Calu3 (cell line): ENCODE results near the gene TOB1. TPM values are rescaled to one million over a fixed set of nuclear protein-coding genes. Genes with fewer than 3 reads are reported as not detected.

Experiments
- BruUV-seq: library from RNA; stranded (reverse); fragments of 400-500 nt; replicated peaks from 2 replicates; lab custom pipeline; 2021; lab: Mats Ljungman, UMichigan
- CTCF ChIA-PET: fragments of 300-600 bp; sonication (Branson Sonifier 250); formaldehyde crosslinking; loops from one replicate; lab custom pipeline; 2022; ENCODE audit warnings: antibody characterized with exemption; lab: Charles Lee
- DNase-seq: peaks from one replicate; pipeline ENCODE4 v3.0.0; 2022
- H3K27ac Mint-ChIP-seq: one replicate; pipeline ENCODE4 v1.8.0; 2022; ENCODE audit warnings: mixed read lengths; ENCODE audit not compliant: unreplicated experiment
- H3K27me3 Mint-ChIP-seq: one replicate; pipeline ENCODE4 v1.8.0; 2022; ENCODE audit warnings: mixed read lengths; ENCODE audit not compliant: unreplicated experiment
- H3K36me3 Mint-ChIP-seq: one replicate; pipeline ENCODE4 v1.8.0; 2022; ENCODE audit warnings: mild to moderate bottlenecking, moderate library complexity, mixed read lengths; ENCODE audit not compliant: insufficient read depth, unreplicated experiment
- H3K4me1 Mint-ChIP-seq: one replicate; pipeline ENCODE4 v1.8.0; 2022; ENCODE audit warnings: mild to moderate bottlenecking, low read depth, mixed read lengths; ENCODE audit not compliant: unreplicated experiment
- H3K4me3 Mint-ChIP-seq: one replicate; pipeline ENCODE4 v1.8.0; 2022; ENCODE audit warnings: mild to moderate bottlenecking, low read depth, moderate library complexity, mixed read lengths; ENCODE audit not compliant: unreplicated experiment
- H3K9me3 Mint-ChIP-seq: one replicate; pipeline ENCODE4 v1.8.0; 2022; ENCODE audit warnings: low read depth, mixed read lengths; ENCODE audit not compliant: unreplicated experiment
- intact Hi-C: fragments of 100-400 bp; cut with micrococcal nuclease; formaldehyde crosslinking; loops from one replicate; pipeline ENCODE4 v1.10.0; 2022; ENCODE audit not compliant: unreplicated experiment
- total RNA-seq: library from RNA; stranded (reverse); gene quantifications from 2 replicates; pipeline ENCODE4 v1.2.3, GENCODE V29; 2022
- TF ChIP-seq, protein P1 (sequence below): fragments of 200-600 bp; IDR thresholded peaks from one replicate; pipeline ENCODE4 v1.8.0; 2022; ENCODE audit warnings: antibody characterized with exemption; ENCODE audit not compliant: unreplicated experiment

The TOB1 gene
- total RNA-seq, 1 experiment from 2014 or later: 177 TPM

DNA sequence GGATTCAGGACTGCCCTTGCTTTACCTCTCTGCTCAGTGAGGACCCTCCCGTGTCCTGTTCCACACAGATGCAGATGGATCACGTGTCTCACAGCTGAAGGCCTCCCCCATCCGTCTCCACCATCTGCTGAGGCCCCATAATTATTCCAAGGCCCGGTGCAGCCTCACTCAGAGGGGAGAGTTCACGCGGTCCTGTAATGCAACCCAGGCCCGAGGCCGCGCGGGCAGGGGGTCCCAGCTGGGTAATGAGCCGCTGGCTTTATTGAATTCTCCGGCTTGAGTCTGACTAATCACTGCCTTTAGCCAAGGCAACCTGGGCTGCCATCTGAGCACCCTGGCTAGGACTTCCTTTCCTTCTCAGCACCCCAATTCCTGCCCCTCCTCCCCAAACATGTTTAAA is 35.2 kb downstream of the TOB1 start:
- H3K36me3 Mint-ChIP-seq: no peaks in the 10 kb centered on the region
- no peak overlapping the region for H3K4me3 Mint-ChIP-seq
- H3K27ac Mint-ChIP-seq: no peak overlapping the region
- CTCF ChIA-PET: no interaction called here
- DNase-seq: no peak
- H3K9me3 Mint-ChIP-seq: no peaks in the 10 kb centered on the region
- peaks cover 44% of the 10 kb centered on the region for H3K27me3 Mint-ChIP-seq
- no peaks in the 10 kb centered on the region for H3K4me1 Mint-ChIP-seq
- intact Hi-C loops: no loop called here
- TF ChIP-seq, protein P1, sequence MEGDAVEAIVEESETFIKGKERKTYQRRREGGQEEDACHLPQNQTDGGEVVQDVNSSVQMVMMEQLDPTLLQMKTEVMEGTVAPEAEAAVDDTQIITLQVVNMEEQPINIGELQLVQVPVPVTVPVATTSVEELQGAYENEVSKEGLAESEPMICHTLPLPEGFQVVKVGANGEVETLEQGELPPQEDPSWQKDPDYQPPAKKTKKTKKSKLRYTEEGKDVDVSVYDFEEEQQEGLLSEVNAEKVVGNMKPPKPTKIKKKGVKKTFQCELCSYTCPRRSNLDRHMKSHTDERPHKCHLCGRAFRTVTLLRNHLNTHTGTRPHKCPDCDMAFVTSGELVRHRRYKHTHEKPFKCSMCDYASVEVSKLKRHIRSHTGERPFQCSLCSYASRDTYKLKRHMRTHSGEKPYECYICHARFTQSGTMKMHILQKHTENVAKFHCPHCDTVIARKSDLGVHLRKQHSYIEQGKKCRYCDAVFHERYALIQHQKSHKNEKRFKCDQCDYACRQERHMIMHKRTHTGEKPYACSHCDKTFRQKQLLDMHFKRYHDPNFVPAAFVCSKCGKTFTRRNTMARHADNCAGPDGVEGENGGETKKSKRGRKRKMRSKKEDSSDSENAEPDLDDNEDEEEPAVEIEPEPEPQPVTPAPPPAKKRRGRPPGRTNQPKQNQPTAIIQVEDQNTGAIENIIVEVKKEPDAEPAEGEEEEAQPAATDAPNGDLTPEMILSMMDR: no peak
- no TSS peak for BruUV-seq

DNA sequence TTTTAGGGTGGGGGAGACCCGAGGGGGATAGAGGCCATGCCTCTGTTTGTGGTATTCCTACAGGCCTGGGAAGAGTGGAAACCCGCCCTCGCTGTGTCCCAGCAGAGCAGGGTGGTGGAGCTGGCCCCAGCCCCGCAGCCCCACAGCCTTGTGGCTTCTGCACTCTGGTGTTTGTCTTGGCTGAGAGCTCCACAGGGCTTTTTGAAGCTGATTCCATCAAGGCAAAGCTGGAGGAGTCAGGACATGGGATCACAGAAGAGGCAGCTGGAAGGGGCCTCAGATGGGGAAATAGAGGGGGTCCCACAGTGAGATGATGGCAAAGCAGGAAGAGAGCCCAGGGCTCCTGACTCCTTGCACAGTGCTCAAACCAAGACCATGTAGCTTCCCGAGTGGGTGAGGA is 35.8 kb downstream of the TOB1 start:
- no TSS peak for BruUV-seq
- Mint-ChIP-seq H3K4me3 (no peak overlapping the region), H3K4me1 (no peaks in the 10 kb centered on the region), H3K27me3 (peaks cover 38% of the 10 kb centered on the region), H3K27ac (no peak overlapping the region), H3K9me3 (no peaks in the 10 kb centered on the region), H3K36me3 (no peaks in the 10 kb centered on the region)
- no peak for DNase-seq
- intact Hi-C loops: no loop called here
- TF ChIP-seq, protein P1: no peak
- CTCF ChIA-PET: interaction anchor here (1.1 to 1.9 kb wide), 2 partner anchors 12 to 47 kb away, joined by 3 to 6 read pairs; no protein-coding TSS in a partner anchor

DNA sequence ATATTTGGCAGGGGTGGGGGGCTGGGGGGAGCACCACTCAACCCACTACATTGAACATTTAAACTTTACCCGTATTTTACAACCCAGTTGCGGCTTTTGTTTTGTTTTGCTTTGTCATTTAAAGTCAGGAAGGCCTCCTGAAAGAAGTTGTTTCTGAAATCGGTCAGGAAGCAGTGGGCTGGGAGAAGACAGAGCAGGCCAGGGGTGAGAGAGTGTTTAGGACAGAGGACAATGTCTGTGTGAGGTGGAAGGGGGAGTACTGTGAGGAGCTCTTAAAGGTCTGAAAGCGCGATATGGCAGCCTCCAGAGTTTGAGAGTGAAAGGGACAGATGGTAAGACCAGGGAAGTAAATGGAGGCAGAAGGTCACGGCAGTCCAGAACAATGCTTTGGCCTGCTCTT is 36.8 kb downstream of the TOB1 start:
- intact Hi-C loops: no loop called here
- H3K27ac Mint-ChIP-seq: no peak overlapping the region
- no TSS peak for BruUV-seq
- H3K9me3 Mint-ChIP-seq: no peaks in the 10 kb centered on the region
- H3K36me3 Mint-ChIP-seq: no peaks in the 10 kb centered on the region
- DNase-seq: no peak
- TF ChIP-seq, protein P1: no peak
- no peak overlapping the region for H3K4me3 Mint-ChIP-seq
- CTCF ChIA-PET: interaction anchor here (0.6 to 1.9 kb wide), 3 partner anchors 11 to 135 kb away, joined by 3 to 6 read pairs (median 4); no protein-coding TSS in a partner anchor
- H3K4me1 Mint-ChIP-seq: no peaks in the 10 kb centered on the region
- H3K27me3 Mint-ChIP-seq: peaks cover 27% of the 10 kb centered on the region

DNA sequence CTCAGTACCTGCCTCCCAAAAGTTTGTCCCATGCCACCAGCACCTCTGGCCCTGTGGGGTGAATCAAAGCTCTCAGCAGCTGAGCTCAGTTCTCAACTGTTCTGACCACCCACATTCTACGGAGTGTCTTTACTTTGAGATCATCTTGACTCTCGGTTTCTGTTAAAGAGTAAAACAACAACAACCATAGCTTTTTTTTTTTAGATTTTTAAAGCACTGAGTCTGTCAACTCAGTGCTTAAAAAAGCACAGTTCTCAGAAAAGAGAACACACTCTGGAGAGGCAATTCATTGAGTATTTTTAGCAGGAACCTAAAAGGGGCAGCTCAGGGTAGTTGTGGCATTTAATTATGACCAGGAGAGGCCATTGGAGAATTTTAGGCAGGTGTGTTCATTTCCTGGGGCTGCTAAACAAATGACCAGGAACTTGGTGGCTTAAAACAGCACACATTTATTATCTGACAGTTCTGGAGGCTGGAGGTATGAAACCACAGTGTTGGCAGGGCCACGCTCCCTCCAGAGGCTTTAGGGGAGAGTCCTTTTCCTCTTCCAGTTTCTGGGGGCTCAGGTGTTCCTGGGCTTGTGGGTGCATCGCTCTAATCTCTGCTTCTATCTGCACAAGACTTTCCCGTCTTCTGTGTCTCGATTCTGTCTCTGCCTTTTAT is 37.5 kb downstream of the TOB1 start:
- DNase-seq: no peak
- no TSS peak for BruUV-seq
- Mint-ChIP-seq H3K36me3 (no peaks in the 10 kb centered on the region), H3K27ac (no peak overlapping the region), H3K4me3 (no peak overlapping the region), H3K4me1 (no peaks in the 10 kb centered on the region), H3K9me3 (no peaks in the 10 kb centered on the region), H3K27me3 (peaks cover 21% of the 10 kb centered on the region)
- CTCF ChIA-PET: interaction anchor here (0.6 to 1.9 kb wide), 2 partner anchors 46 to 48 kb away, joined by 4 to 6 read pairs; no protein-coding TSS in a partner anchor
- intact Hi-C loops: no loop called here
- TF ChIP-seq, protein P1: no peak
